ENCODE results near the gene MAS1L.

GRCh38 chr6:29524044-29524443 lies 36.3 kb upstream of the MAS1L start:
- TF ChIP-seq CTCF (IDR thresholded peaks at IDR 0.05) (no peak), ZFX (IDR thresholded peaks at IDR 0.05; ENCODE audit: borderline replicate concordance) (no peak)
